Measurements from ENCODE around the gene SLC28A1. TPM values are rescaled to one million over a fixed set of nuclear protein-coding genes. Genes with fewer than 3 reads are reported as not detected.

The SLC28A1 gene
- polyA plus RNA-seq, 1 of the 3 experiments (the other 2 are of a cell fraction) = not detected

DNA sequence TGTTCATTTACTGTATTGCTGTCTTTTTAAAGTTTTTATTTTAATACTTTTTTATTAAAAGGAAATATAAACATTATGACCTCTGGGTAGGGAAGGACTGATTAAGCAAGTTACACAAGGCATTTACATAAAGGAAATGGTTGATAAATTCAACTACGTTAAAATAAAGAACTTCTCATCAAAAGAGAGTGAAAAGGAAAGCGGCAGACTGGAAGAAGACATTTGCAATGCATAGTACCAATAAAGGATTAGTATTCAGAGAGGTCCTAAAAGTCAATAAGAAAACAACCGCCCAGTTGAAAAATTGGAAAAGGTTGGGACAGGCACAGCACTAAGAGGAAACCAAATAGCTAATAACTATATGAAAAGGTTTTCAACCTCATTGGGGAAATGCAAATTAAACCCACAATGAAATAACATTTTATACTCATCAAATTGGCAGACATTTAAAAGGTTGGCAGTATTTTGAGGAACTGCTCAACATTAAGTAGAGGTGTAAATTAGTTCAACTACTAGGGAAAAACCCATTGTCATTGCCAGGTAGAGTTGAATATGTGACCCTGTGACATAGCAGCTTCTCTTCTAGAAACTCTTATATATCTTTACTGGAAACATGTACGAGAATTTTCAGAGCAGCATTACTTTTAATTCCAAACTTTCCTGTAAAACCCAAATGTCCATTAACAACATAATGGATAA lies 106.7 kb downstream of the SLC28A1 start:
- Histone ChIP-seq H3K4me3 (ENCODE audit: low read depth in 2 of 2, low read length in 1 of 2) (no peak overlapping the region), H3K4me1 (ENCODE audit: control insufficient read depth in 1 of 2, insufficient read depth in 2 of 2, low read depth in 1 of 2, low read length in 1 of 2) (peaks cover 0 to 7% of the 10 kb centered on the region in 2 experiments; a peak in 1 of 4 replicates), H2AFZ (ENCODE audit: low read depth) (no peak overlapping the region), H4K20me1 (ENCODE audit: insufficient read depth) (peaks cover 30% of the 10 kb centered on the region), H3K4me2 (no peak overlapping the region), H3K27ac (ENCODE audit: low read depth in 2 of 2, low read length in 1 of 2) (no peak overlapping the region), H3K9me3 (no peaks in the 10 kb centered on the region), H3K36me3 (replicated peaks in 1 of 2; ENCODE audit: control insufficient read depth in 1 of 2, insufficient read depth in 2 of 2, low read length in 1 of 2) (no peaks in the 10 kb centered on the region), H3F3A (replicated peaks; ENCODE audit: insufficient read depth) (peaks cover 12% of the 10 kb centered on the region), H3K27me3 (ENCODE audit: insufficient read depth) (no peaks in the 10 kb centered on the region), H3K9ac (no peak overlapping the region), H3K79me2 (ENCODE audit: insufficient read depth) (peaks cover 93% of the 10 kb centered on the region), H3K9me2 (no peaks in the 10 kb centered on the region)
- ChIA-PET POLR2A (no interaction called here), CTCF (interaction anchor here (0.9 to 2.2 kb wide), 6 partner anchors 10 to 178 kb away, joined by 3 to 8 read pairs (median 4); partner anchors contain the start of gene PDE8A)
- WGBS (ENCODE audit: low lambda C conversion rate) = 95% methylated on average over 4 of the region's 4 CpGs
- no peak for DNase-seq
- TF ChIP-seq, protein P1, sequence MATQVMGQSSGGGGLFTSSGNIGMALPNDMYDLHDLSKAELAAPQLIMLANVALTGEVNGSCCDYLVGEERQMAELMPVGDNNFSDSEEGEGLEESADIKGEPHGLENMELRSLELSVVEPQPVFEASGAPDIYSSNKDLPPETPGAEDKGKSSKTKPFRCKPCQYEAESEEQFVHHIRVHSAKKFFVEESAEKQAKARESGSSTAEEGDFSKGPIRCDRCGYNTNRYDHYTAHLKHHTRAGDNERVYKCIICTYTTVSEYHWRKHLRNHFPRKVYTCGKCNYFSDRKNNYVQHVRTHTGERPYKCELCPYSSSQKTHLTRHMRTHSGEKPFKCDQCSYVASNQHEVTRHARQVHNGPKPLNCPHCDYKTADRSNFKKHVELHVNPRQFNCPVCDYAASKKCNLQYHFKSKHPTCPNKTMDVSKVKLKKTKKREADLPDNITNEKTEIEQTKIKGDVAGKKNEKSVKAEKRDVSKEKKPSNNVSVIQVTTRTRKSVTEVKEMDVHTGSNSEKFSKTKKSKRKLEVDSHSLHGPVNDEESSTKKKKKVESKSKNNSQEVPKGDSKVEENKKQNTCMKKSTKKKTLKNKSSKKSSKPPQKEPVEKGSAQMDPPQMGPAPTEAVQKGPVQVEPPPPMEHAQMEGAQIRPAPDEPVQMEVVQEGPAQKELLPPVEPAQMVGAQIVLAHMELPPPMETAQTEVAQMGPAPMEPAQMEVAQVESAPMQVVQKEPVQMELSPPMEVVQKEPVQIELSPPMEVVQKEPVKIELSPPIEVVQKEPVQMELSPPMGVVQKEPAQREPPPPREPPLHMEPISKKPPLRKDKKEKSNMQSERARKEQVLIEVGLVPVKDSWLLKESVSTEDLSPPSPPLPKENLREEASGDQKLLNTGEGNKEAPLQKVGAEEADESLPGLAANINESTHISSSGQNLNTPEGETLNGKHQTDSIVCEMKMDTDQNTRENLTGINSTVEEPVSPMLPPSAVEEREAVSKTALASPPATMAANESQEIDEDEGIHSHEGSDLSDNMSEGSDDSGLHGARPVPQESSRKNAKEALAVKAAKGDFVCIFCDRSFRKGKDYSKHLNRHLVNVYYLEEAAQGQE (IDR thresholded peaks at IDR 0.05; ENCODE audit: low read depth, low read length) = no peak
- no peak for TF ChIP-seq TEAD4 (IDR thresholded peaks at IDR 0.05; ENCODE audit: borderline replicate concordance, insufficient read depth)
- TF ChIP-seq MEF2A (IDR thresholded peaks at IDR 0.05; ENCODE audit: borderline replicate concordance, low read depth) = no peak
- TF ChIP-seq, protein P2, sequence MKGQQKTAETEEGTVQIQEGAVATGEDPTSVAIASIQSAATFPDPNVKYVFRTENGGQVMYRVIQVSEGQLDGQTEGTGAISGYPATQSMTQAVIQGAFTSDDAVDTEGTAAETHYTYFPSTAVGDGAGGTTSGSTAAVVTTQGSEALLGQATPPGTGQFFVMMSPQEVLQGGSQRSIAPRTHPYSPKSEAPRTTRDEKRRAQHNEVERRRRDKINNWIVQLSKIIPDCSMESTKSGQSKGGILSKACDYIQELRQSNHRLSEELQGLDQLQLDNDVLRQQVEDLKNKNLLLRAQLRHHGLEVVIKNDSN (IDR thresholded peaks at IDR 0.05; ENCODE audit: borderline replicate concordance, low read depth) = no peak
- TF ChIP-seq SIN3A (IDR thresholded peaks at IDR 0.05; ENCODE audit: borderline replicate concordance, low read depth, low read length) = no peak
- no peak for TF ChIP-seq FOSL2 (IDR thresholded peaks at IDR 0.05; ENCODE audit: borderline replicate concordance, low read depth)
- no peak for TF ChIP-seq EZH2phosphoT487 (IDR thresholded peaks at IDR 0.05; ENCODE audit: borderline replicate concordance, low read depth)
- no peak for TF ChIP-seq YY1 (IDR thresholded peaks at IDR 0.05; ENCODE audit: low read depth)
- TF ChIP-seq NFIC (IDR thresholded peaks at IDR 0.05; ENCODE audit: borderline replicate concordance) = no peak
- TF ChIP-seq POLR2AphosphoS5 (IDR thresholded peaks at IDR 0.05; ENCODE audit: low read depth, low read length) = no peak
- TF ChIP-seq RCOR1 (IDR thresholded peaks at IDR 0.05; ENCODE audit: low read length) = no peak

Data from SK-N-SH (cell line).